NCI-H748 treated with DMSO at 0.1 percent for 48 hours (cell line): Measurements from ENCODE around the gene XPC.
A peak's percentile ranks its signal among the peaks of the same experiment; 100 is the strongest.

Experiments used
- DNase-seq: peaks from one replicate; lab custom pipeline; 2025; lab: John Stamatoyannopoulos, UW

The XPC gene

GRCh38 chr3:14206548-14207177, 28.3 kb upstream of the XPC start:
- DNase-seq = no peak

- DNase-seq = no peak
Measured at GRCh38 chr3:14204515-14205284, 26.3 kb upstream of the XPC start.

GRCh38 chr3:14203521-14204079, 25.2 kb upstream of the XPC start:
- DNase-seq = peak; percentile 30

GRCh38 chr3:14202874-14203520, 24.6 kb upstream of the XPC start:
- DNase-seq = no peak

GRCh38 chr3:14201940-14202684, 23.7 kb upstream of the XPC start:
- DNase-seq = no peak

- DNase-seq = no peak
Measured at GRCh38 chr3:14200841-14201240, 22.4 kb upstream of the XPC start.

- no peak for DNase-seq
Measured at GRCh38 chr3:14200276-14200675, 21.9 kb upstream of the XPC start.

- no peak for DNase-seq
Measured at GRCh38 chr3:14199641-14200040, 21.2 kb upstream of the XPC start.

- no peak for DNase-seq
Measured at GRCh38 chr3:14194865-14195264, 16.5 kb upstream of the XPC start.

- DNase-seq = no peak
Measured at GRCh38 chr3:14188041-14188754, 9.8 kb upstream of the XPC start.

- DNase-seq = no peak
Measured at GRCh38 chr3:14186854-14187458, 8.6 kb upstream of the XPC start.

- DNase-seq = no peak
Measured at GRCh38 chr3:14183015-14183577, 4.7 kb upstream of the XPC start.

- DNase-seq = no peak
Measured at GRCh38 chr3:14181253-14181652, 2.9 kb upstream of the XPC start.

GRCh38 chr3:14179795-14180194, 1.4 kb upstream of the XPC start:
- no peak for DNase-seq

- no peak for DNase-seq
Measured at GRCh38 chr3:14179114-14179465, 689 bp upstream of the XPC start.

- DNase-seq = no peak
Measured at GRCh38 chr3:14177580-14178246, 688 bp downstream of the XPC start.

GRCh38 chr3:14175383-14176037, 2.9 kb downstream of the XPC start:
- no peak for DNase-seq

- DNase-seq = no peak
Measured at GRCh38 chr3:14174483-14174882, 3.9 kb downstream of the XPC start.

GRCh38 chr3:14172496-14172895, 5.9 kb downstream of the XPC start:
- DNase-seq = no peak
